ENCODE results near the gene RBM45. TPM values are rescaled to one million over a fixed set of nuclear protein-coding genes. Genes with fewer than 3 reads are reported as not detected.

RBM45 gene
- total RNA-seq, 1 experiment from 2014 or later: 7.4 TPM

- TF ChIP-seq SP1 (IDR thresholded peaks at IDR 0.05; ENCODE audit: low read depth) (no peak), ELF1 (IDR thresholded peaks at IDR 0.05; ENCODE audit: borderline replicate concordance, low read depth) (no peak), CBX3 (IDR thresholded peaks at IDR 0.05; ENCODE audit: low read depth) (no peak)
- POLR2A ChIA-PET: no interaction called here
- H3K9ac ChIP-seq (ENCODE audit: low read length): no peak overlapping the region
- H3K27ac ChIP-seq (ENCODE audit: low read depth, low read length): no peak overlapping the region
- no peak overlapping the region for H3K4me2 ChIP-seq (ENCODE audit: low read length)
- H3K9me2 ChIP-seq (ENCODE audit: insufficient read depth): no peaks in the 10 kb centered on the region
- H3K27me3 ChIP-seq (ENCODE audit: insufficient read depth, low read length): no peaks in the 10 kb centered on the region
- no peaks in the 10 kb centered on the region for H4K20me1 ChIP-seq (ENCODE audit: insufficient read depth)
- DNase-seq (ENCODE audit: low read depth, low spot score) (no peak), ATAC-seq (no peak)
- H3K4me1 ChIP-seq (ENCODE audit: control insufficient read depth in 1 of 2, insufficient read depth in 2 of 2, low read length in 2 of 2): no peaks in the 10 kb centered on the region
- no peaks in the 10 kb centered on the region for H3K79me2 ChIP-seq (ENCODE audit: insufficient read depth, low read length)
- H3K36me3 ChIP-seq (ENCODE audit: control insufficient read depth in 1 of 2, insufficient read depth in 2 of 2, low read length in 2 of 2): no peaks in the 10 kb centered on the region
- no peak overlapping the region for H3K4me3 ChIP-seq (replicated peaks in 1 of 2; ENCODE audit: low read depth in 1 of 2, low read length in 2 of 2)
- CTCF ChIA-PET: no interaction called here
- RAD21 ChIA-PET (ENCODE audit: low non-redundant PET in 1 of 2, low total read pairs in 2 of 2, uncharacterized antibody in 2 of 2, unreplicated experiment in 2 of 2): no interaction called here
- no TSS peak for BruUV-seq (replicated peaks)
- intact Hi-C loops (cut with micrococcal nuclease): no loop called here
- H3K9me3 ChIP-seq (ENCODE audit: control insufficient read depth in 1 of 2, insufficient read depth in 1 of 2, low read depth in 1 of 2, low read length in 2 of 2): no peaks in the 10 kb centered on the region
- peak overlapping the region; percentile 79 for H2AFZ ChIP-seq (ENCODE audit: low read depth, low read length, poor library complexity, severe bottlenecking)
Measured at GRCh38 chr2:178163911-178164310, 51.7 kb downstream of the RBM45 start.

GRCh38 chr2:178173657-178174056 is 61.4 kb downstream of the RBM45 start:
- intact Hi-C loops (cut with micrococcal nuclease): no loop called here
- Histone ChIP-seq H3K9me2 (ENCODE audit: insufficient read depth) (no peaks in the 10 kb centered on the region), H3K36me3 (ENCODE audit: control insufficient read depth in 1 of 2, insufficient read depth in 2 of 2, low read length in 2 of 2) (no peaks in the 10 kb centered on the region), H4K20me1 (ENCODE audit: insufficient read depth) (no peaks in the 10 kb centered on the region), H3K4me3 (replicated peaks in 1 of 2; ENCODE audit: low read depth in 1 of 2, low read length in 2 of 2) (no peak overlapping the region), H3K9me3 (ENCODE audit: control insufficient read depth in 1 of 2, insufficient read depth in 1 of 2, low read depth in 1 of 2, low read length in 2 of 2) (no peaks in the 10 kb centered on the region), H3K9ac (ENCODE audit: low read length) (no peak overlapping the region), H3K27ac (ENCODE audit: low read depth, low read length) (no peak overlapping the region), H3K27me3 (ENCODE audit: insufficient read depth, low read length) (no peaks in the 10 kb centered on the region), H2AFZ (ENCODE audit: low read depth, low read length, poor library complexity, severe bottlenecking) (no peak overlapping the region), H3K79me2 (ENCODE audit: insufficient read depth, low read length) (no peaks in the 10 kb centered on the region), H3K4me1 (ENCODE audit: control insufficient read depth in 1 of 2, insufficient read depth in 2 of 2, low read length in 2 of 2) (peaks cover 0 to 9% of the 10 kb centered on the region in 2 experiments; a peak in 2 of 4 replicates), H3K4me2 (ENCODE audit: low read length) (peak overlapping the region; percentile 17; the same call in 1 of the 2 replicates)
- DNase-seq (ENCODE audit: low read depth, low spot score): no peak
- POLR2A ChIA-PET: no interaction called here
- CTCF ChIA-PET: no interaction called here
- RAD21 ChIA-PET (ENCODE audit: low non-redundant PET in 1 of 2, low total read pairs in 2 of 2, uncharacterized antibody in 2 of 2, unreplicated experiment in 2 of 2): no interaction called here
- TF ChIP-seq SIN3A (IDR thresholded peaks at IDR 0.05; ENCODE audit: low read depth) (no peak), SP1 (IDR thresholded peaks at IDR 0.05; ENCODE audit: low read depth) (no peak), REST (IDR thresholded peaks at IDR 0.05; ENCODE audit: low read depth) (no peak), CBX3 (IDR thresholded peaks at IDR 0.05; ENCODE audit: low read depth) (no peak), ZFX (IDR thresholded peaks at IDR 0.05) (no peak), MAX (IDR thresholded peaks at IDR 0.05) (no peak), EZH2phosphoT487 (IDR thresholded peaks at IDR 0.05; ENCODE audit: borderline replicate concordance) (no peak), ATF3 (IDR thresholded peaks at IDR 0.05) (no peak)
- no peak for ATAC-seq
- no TSS peak for BruUV-seq (replicated peaks)

All from HCT116 (cell line).